H9 (cell line): ENCODE data around the gene CCDC74A. TPM values are rescaled to one million over a fixed set of nuclear protein-coding genes. Genes with fewer than 3 reads are reported as not detected.
"Not testable (repeated sequence)": the region's sequence is repeated elsewhere in the genome, so short reads cannot be mapped to it uniquely, and the experiment has no call there.

Experiments used
- DNase-seq: peaks from one replicate; pipeline ENCODE4 v3.0.0-alpha.2; 2017
- H2AFZ ChIP-seq: one replicate; pipeline ENCODE4 v1.6.1; 2013; ENCODE audit warnings: mild to moderate bottlenecking, low read length, control low read depth, moderate library complexity
- H2AK5ac ChIP-seq: 2 replicates; pipeline ENCODE4 v1.6.1; 2013; ENCODE audit warnings: low read length, control low read depth, mixed read lengths; ENCODE audit not compliant: insufficient read length
- H2BK120ac ChIP-seq: one replicate; pipeline ENCODE4 v1.6.1; 2013; ENCODE audit warnings: low read depth, mild to moderate bottlenecking, low read length, control low read depth, inconsistent platforms; ENCODE audit not compliant: poor library complexity, severe bottlenecking
- H2BK12ac ChIP-seq: 2 replicates; pipeline ENCODE4 v1.6.1; 2013; ENCODE audit warnings: low read length, control low read depth, mixed read lengths, low read depth; ENCODE audit not compliant: insufficient read length
- H2BK15ac ChIP-seq: 2 replicates; pipeline ENCODE4 v1.6.1; 2013; ENCODE audit warnings: low read depth, low read length, control low read depth
- H2BK20ac ChIP-seq: one replicate; pipeline ENCODE4 v1.6.1; 2013; ENCODE audit warnings: low read depth, mild to moderate bottlenecking, low read length, control low read depth, inconsistent platforms; ENCODE audit not compliant: poor library complexity, severe bottlenecking
- H2BK5ac ChIP-seq: 2 replicates; pipeline ENCODE4 v1.6.1; 2013; ENCODE audit warnings: low read length, control low read depth, mixed read lengths; ENCODE audit not compliant: insufficient read length
- H3K14ac ChIP-seq: 2 replicates; pipeline ENCODE4 v1.6.1; 2013; ENCODE audit warnings: low read length, control low read depth; ENCODE audit not compliant: insufficient read depth
- H3K18ac ChIP-seq: 2 replicates; pipeline ENCODE4 v1.6.1; 2013; ENCODE audit warnings: low read depth, mild to moderate bottlenecking, mixed read lengths, low read length, control low read depth; ENCODE audit not compliant: insufficient read length
- H3K23ac ChIP-seq: 2 replicates; pipeline ENCODE4 v1.6.1; 2013; ENCODE audit warnings: low read length, control low read depth, mixed read lengths, low read depth; ENCODE audit not compliant: insufficient read length
- H3K23me2 ChIP-seq: 2 replicates; pipeline ENCODE4 v1.6.1; 2013; ENCODE audit warnings: low read depth, mild to moderate bottlenecking, mixed read lengths, low read length, control low read depth; ENCODE audit not compliant: insufficient read length, poor library complexity, severe bottlenecking
- H3K27ac ChIP-seq: 2 replicates; pipeline ENCODE4 v1.5.1; 2013; ENCODE audit warnings: low read length, control low read depth, mixed read lengths, low read depth; ENCODE audit not compliant: insufficient read length
- H3K27me3 ChIP-seq: 2 replicates; pipeline ENCODE4 v1.6.1; 2013; ENCODE audit warnings: low read length, control low read depth, inconsistent platforms; ENCODE audit not compliant: insufficient read depth
- H3K4ac ChIP-seq: 2 replicates; pipeline ENCODE4 v1.6.1; 2013; ENCODE audit warnings: low read depth, mild to moderate bottlenecking, control low read depth, inconsistent platforms, low read length, moderate library complexity
- H3K4me1 ChIP-seq: 2 replicates; pipeline ENCODE4 v1.6.1; 2013; ENCODE audit warnings: low read length, control low read depth, inconsistent platforms; ENCODE audit not compliant: insufficient read depth
- H3K4me2 ChIP-seq: 2 replicates; pipeline ENCODE4 v1.6.1; 2013; ENCODE audit warnings: low read length, control low read depth, mixed read lengths; ENCODE audit not compliant: insufficient read length, insufficient read depth
- H3K56ac ChIP-seq: 2 replicates; pipeline ENCODE4 v1.6.1; 2013; ENCODE audit warnings: low read depth, mild to moderate bottlenecking, mixed read lengths, low read length, control low read depth; ENCODE audit not compliant: insufficient read length
- H3K79me1 ChIP-seq: 2 replicates; pipeline ENCODE4 v1.6.1; 2013; ENCODE audit warnings: low read depth, mild to moderate bottlenecking, moderate library complexity, low read length, control low read depth, inconsistent platforms; ENCODE audit not compliant: insufficient read depth, poor library complexity, severe bottlenecking
- H3K79me2 ChIP-seq: 2 replicates; pipeline ENCODE4 v1.6.1; 2013; ENCODE audit warnings: low read length, control low read depth, inconsistent platforms; ENCODE audit not compliant: insufficient read depth
- H3K9ac ChIP-seq: 2 replicates; pipeline ENCODE4 v1.6.1; 2013; ENCODE audit warnings: low read length, control low read depth, mixed read lengths; ENCODE audit not compliant: insufficient read length; ENCODE audit errors: extremely low read depth
- H3K9me3 ChIP-seq: one replicate; pipeline ENCODE4 v1.6.1; 2013; ENCODE audit warnings: low read depth, low read length, inconsistent platforms; ENCODE audit not compliant: control insufficient read depth
- H3T11ph ChIP-seq: one replicate; pipeline ENCODE4 v1.6.1; 2013; ENCODE audit warnings: mild to moderate bottlenecking, low read length, control low read depth, inconsistent platforms
- H4K20me1 ChIP-seq: one replicate; pipeline ENCODE4 v1.6.1; 2013; ENCODE audit not compliant: control insufficient read depth, insufficient read length, insufficient read depth
- H4K5ac ChIP-seq: 2 replicates; pipeline ENCODE4 v1.6.1; 2013; ENCODE audit warnings: low read depth, mild to moderate bottlenecking, mixed read lengths, low read length, control low read depth; ENCODE audit not compliant: insufficient read length
- H4K8ac ChIP-seq: replicated peaks from 2 replicates; pipeline ENCODE4 v1.6.1; 2013; ENCODE audit warnings: low read length, control low read depth, mixed read lengths, low read depth; ENCODE audit not compliant: insufficient read length
- H4K91ac ChIP-seq: 2 replicates; pipeline ENCODE4 v1.6.1; 2013; ENCODE audit warnings: low read depth, mild to moderate bottlenecking, moderate library complexity, mixed read lengths, low read length, control low read depth; ENCODE audit not compliant: insufficient read length
- H3K27ac Mint-ChIP-seq, 3 experiments: 2 replicates in 2 of 3; 3 replicates in 1 of 3; pipeline ENCODE4 v1.8.0; 2020 to 2021; ENCODE audit warnings: mixed read lengths in 3 of 3, mild to moderate bottlenecking in 1 of 3, moderate library complexity in 1 of 3
- H3K27me3 Mint-ChIP-seq: 2 replicates; pipeline ENCODE4 v1.8.0; 2021; ENCODE audit warnings: low read depth, mild to moderate bottlenecking, moderate library complexity, mixed read lengths
- H3K36me3 Mint-ChIP-seq, 3 experiments: 2 replicates in 2 of 3; 3 replicates in 1 of 3; pipeline ENCODE4 v1.8.0; 2020 to 2021; ENCODE audit warnings: low read depth in 3 of 3, mixed read lengths in 3 of 3; ENCODE audit not compliant: insufficient read depth in 1 of 3
- H3K4me1 Mint-ChIP-seq, 2 experiments: 2 replicates each; pipeline ENCODE4 v1.8.0; 2020; ENCODE audit warnings: mixed read lengths in 2 of 2
- H3K4me3 Mint-ChIP-seq, 2 experiments: 2 replicates in 1 of 2; 3 replicates in 1 of 2; pipeline ENCODE4 v1.8.0; 2020 to 2021; ENCODE audit warnings: mild to moderate bottlenecking in 2 of 2, mixed read lengths in 2 of 2, moderate library complexity in 1 of 2
- H3K9me3 Mint-ChIP-seq, 2 experiments: 2 replicates in 1 of 2; 3 replicates in 1 of 2; pipeline ENCODE4 v1.8.0; 2020; ENCODE audit warnings: mild to moderate bottlenecking in 2 of 2, mixed read lengths in 2 of 2, moderate library complexity in 1 of 2
- WGBS: extraction: QIAGEN DNeasy Blood & Tissue Kit; methylation state at CpG from one replicate; pipeline ENCODE4 v1.1.7; 2013; ENCODE audit warnings: missing lambda C conversion rate, low lambda C conversion rate, mixed read lengths; ENCODE audit not compliant: insufficient read length; ENCODE audit errors: extremely low coverage; 5-methylcytosine and 5-hydroxymethylcytosine counted together
- total RNA-seq: library from RNA; stranded (reverse); gene quantifications from 2 replicates; pipeline ENCODE4 v1.2.1, GENCODE V29; 2021

Gene CCDC74A
- total RNA-seq, 1 experiment from 2014 or later = 10.8 TPM

DNA sequence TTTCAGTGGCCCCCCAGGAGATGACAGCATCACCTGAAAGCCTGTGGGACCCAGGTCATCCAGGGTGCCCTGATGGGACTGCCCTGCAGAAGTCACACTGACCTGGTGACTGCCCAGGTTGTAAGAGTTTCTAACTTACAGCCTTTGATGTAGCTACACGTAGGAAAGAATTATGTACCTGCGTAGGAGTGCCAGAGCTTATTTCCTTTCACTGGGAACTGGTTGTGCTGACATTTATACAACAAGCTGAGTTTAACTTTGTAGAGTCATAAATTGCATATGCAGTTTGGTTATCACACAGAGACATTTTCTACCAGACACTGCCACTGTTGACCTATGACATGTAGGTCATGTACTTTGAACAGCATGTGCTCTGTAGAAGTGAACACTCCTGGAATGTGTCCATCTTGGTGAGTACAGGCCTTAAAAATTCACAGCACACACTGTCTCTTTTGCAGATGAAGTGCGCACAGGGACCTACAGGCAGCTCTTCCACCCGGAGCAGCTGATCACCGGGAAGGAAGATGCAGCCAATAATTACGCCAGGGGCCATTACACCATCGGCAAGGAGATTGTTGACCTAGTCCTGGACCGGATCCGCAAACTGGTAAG lies 48.7 kb upstream of the CCDC74A start:
- H3K9ac ChIP-seq, H2BK15ac ChIP-seq, H2BK12ac ChIP-seq, H2BK5ac ChIP-seq, H2BK120ac ChIP-seq, H3K23ac ChIP-seq, H3K79me1 ChIP-seq, H2BK20ac ChIP-seq, H4K91ac ChIP-seq, H3K14ac ChIP-seq, H3K4me3 Mint-ChIP-seq, H3T11ph ChIP-seq, H3K23me2 ChIP-seq, H3K4ac ChIP-seq, H4K8ac ChIP-seq, H3K27ac ChIP-seq, H4K20me1 ChIP-seq, H3K79me2 ChIP-seq, H4K5ac ChIP-seq, H3K56ac ChIP-seq, H3K9me3 ChIP-seq, H3K27me3 Mint-ChIP-seq, H3K4me1 ChIP-seq, H2AFZ ChIP-seq, H3K18ac ChIP-seq, H3K9me3 Mint-ChIP-seq, H3K4me1 Mint-ChIP-seq, H3K27ac Mint-ChIP-seq, H3K27me3 ChIP-seq, H2AK5ac ChIP-seq, H3K4me2 ChIP-seq, DNase-seq: not testable (repeated sequence)
- peaks cover 6 to 12% (median 8%) of the 10 kb centered on the region in 3 experiments; a peak in 5 of 7 replicates for H3K36me3 Mint-ChIP-seq
- no CpG with 5 or more reads among the region's 9 CpGs for WGBS

GRCh38 chr2:131480351-131480750 lies 47.3 kb upstream of the CCDC74A start:
- no CpG with 5 or more reads among the region's 20 CpGs for WGBS
- not testable (repeated sequence) for H3K9ac ChIP-seq, H3K27ac Mint-ChIP-seq

More at GRCh38 chr2:131480351-131480750, 47.3 kb upstream of the CCDC74A start:
- H3K27me3 ChIP-seq, H3K27ac ChIP-seq, H3K4ac ChIP-seq, H4K20me1 ChIP-seq, H2AK5ac ChIP-seq, H3K4me2 ChIP-seq, H2BK120ac ChIP-seq, H4K5ac ChIP-seq, DNase-seq, H3K14ac ChIP-seq, H2BK12ac ChIP-seq, H3K56ac ChIP-seq, H3K79me1 ChIP-seq, H3K4me3 Mint-ChIP-seq, H3K4me1 Mint-ChIP-seq, H3K18ac ChIP-seq, H3K9me3 Mint-ChIP-seq, H3K27me3 Mint-ChIP-seq, H3K79me2 ChIP-seq, H2BK5ac ChIP-seq, H3K23me2 ChIP-seq, H3K4me1 ChIP-seq, H3K9me3 ChIP-seq, H2BK15ac ChIP-seq, H3T11ph ChIP-seq, H4K91ac ChIP-seq, H2AFZ ChIP-seq, H2BK20ac ChIP-seq, H3K23ac ChIP-seq, H4K8ac ChIP-seq: not testable (repeated sequence)
- H3K36me3 Mint-ChIP-seq = peaks cover 6 to 12% (median 8%) of the 10 kb centered on the region in 3 experiments; a peak in 5 of 7 replicates
